ENCODE data around the gene UBAC1. TPM values are rescaled to one million over a fixed set of nuclear protein-coding genes. Genes with fewer than 3 reads are reported as not detected.

Gene UBAC1
- total RNA-seq, 1 donor from 2014 or later, result 51.9 TPM

DNA sequence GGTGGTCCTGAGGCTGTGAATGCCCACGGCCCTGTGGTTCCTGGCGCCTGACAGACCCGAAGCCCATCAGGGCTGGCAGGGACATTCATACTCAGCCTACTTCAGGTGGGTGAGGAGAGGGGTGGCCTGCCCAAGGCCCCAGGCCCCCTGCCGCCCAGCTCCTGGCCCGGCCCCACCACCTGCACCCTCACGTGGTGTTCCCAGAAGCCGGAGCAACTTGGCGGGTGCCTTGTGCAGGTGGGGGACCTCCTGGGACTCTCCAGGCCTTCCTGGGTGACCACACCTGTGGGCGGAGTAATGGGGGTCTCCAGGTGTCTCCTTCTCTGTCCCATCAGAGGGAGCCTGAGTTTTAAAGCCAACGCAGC is 36.8 kb upstream of the UBAC1 start:
- Mint-ChIP-seq H3K27ac (ENCODE audit: unreplicated experiment) (no peak overlapping the region), H3K9me3 (no peaks in the 10 kb centered on the region), H3K4me1 (peaks cover 20% of the 10 kb centered on the region), H3K27me3 (ENCODE audit: low read depth) (no peaks in the 10 kb centered on the region), H3K4me3 (no peak overlapping the region), H3K36me3 (ENCODE audit: low read depth) (no peaks in the 10 kb centered on the region)
- no peak for TF ChIP-seq CTCF (conservative IDR thresholded peaks at IDR 0.05)
- no peak for DNase-seq (ENCODE audit: low read depth, low spot score)

GRCh38 chr9:135997090-135998015 is 36.2 kb upstream of the UBAC1 start:
- peaks cover 20% of the 10 kb centered on the region for H3K4me1 Mint-ChIP-seq
- H3K4me3 Mint-ChIP-seq, result no peak overlapping the region
- H3K9me3 Mint-ChIP-seq, result no peaks in the 10 kb centered on the region
- TF ChIP-seq CTCF (conservative IDR thresholded peaks at IDR 0.05), result no peak
- H3K36me3 Mint-ChIP-seq (ENCODE audit: low read depth), result no peaks in the 10 kb centered on the region
- peak overlapping the region; percentile 86 for H3K27ac Mint-ChIP-seq (ENCODE audit: unreplicated experiment)
- no peaks in the 10 kb centered on the region for H3K27me3 Mint-ChIP-seq (ENCODE audit: low read depth)
- DNase-seq (ENCODE audit: low read depth, low spot score), result no peak

DNA sequence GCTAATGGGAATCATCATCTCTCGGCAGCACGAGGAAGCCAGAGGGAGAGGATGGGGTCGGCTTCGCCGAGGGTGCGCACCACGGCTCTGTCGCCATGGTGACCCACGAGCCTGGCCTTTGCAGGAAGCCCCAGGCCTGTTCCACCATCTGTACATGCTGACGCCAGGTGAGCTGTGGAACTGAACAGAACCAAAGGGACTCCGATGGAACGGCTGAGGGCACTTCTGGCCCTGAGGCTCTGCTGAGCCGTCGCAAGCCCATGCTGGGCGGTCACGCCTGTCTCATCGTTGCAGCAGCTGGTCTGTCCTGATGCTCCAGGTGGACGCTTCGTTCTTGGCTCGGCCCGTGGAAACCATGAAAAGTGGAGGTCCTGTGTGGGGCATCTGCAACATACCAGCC is 34.6 kb upstream of the UBAC1 start:
- Mint-ChIP-seq H3K9me3 (no peaks in the 10 kb centered on the region), H3K4me1 (peaks cover 21% of the 10 kb centered on the region), H3K4me3 (peak overlapping the region; percentile 44), H3K36me3 (ENCODE audit: low read depth) (no peaks in the 10 kb centered on the region), H3K27ac (ENCODE audit: unreplicated experiment) (peak overlapping the region; percentile 29), H3K27me3 (ENCODE audit: low read depth) (no peaks in the 10 kb centered on the region)
- no peak for TF ChIP-seq CTCF (conservative IDR thresholded peaks at IDR 0.05)
- DNase-seq (ENCODE audit: low read depth, low spot score), result no peak

GRCh38 chr9:135994501-135995192 is 33.5 kb upstream of the UBAC1 start:
- Mint-ChIP-seq H3K9me3 (no peaks in the 10 kb centered on the region), H3K27me3 (ENCODE audit: low read depth) (no peaks in the 10 kb centered on the region), H3K4me1 (peaks cover 15% of the 10 kb centered on the region), H3K4me3 (no peak overlapping the region), H3K27ac (ENCODE audit: unreplicated experiment) (no peak overlapping the region), H3K36me3 (ENCODE audit: low read depth) (no peaks in the 10 kb centered on the region)
- DNase-seq (ENCODE audit: low read depth, low spot score), result no peak
- TF ChIP-seq CTCF (conservative IDR thresholded peaks at IDR 0.05), result no peak

DNA sequence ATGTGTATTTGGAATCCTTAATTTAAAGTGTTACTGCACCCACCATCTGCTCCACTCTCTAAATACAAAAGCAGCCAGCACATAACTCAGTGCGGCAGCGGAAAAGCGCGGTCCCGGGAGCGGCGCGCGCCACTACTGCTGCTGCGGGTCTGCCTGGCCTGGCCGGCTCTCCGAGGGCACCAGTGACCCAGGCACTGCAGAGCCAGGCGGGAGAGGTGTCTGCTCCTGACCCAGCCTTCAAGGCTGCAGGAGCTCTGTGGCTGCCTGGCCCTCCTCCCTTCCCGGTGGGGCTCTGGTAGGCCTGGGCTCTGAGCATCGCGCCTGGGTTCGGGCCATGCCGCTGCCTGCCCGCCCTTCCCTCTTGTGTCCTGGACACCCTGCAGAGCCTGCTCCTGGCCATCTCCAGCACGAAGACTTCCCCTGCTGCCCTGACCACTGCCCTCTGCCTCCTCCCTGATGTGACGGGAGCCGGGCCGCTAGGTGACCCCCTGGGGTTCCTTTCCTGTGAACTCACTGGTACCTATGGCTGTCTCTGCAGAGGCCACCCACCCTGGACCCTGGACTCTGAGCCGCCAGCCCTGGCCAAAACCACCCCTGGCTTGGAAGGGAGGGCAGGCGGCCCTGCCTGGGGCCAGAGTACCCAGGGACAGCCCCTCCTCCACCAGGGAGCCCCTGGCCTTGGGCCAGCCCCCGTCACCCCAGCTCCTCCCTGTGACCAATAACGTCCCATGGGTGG is 32.8 kb upstream of the UBAC1 start:
- TF ChIP-seq CTCF (conservative IDR thresholded peaks at IDR 0.05), result no peak
- Mint-ChIP-seq H3K4me1 (peaks cover 15% of the 10 kb centered on the region), H3K4me3 (peak overlapping the region; percentile 47), H3K36me3 (ENCODE audit: low read depth) (no peaks in the 10 kb centered on the region), H3K27me3 (ENCODE audit: low read depth) (no peaks in the 10 kb centered on the region), H3K27ac (ENCODE audit: unreplicated experiment) (peak overlapping the region; percentile 43), H3K9me3 (no peaks in the 10 kb centered on the region)
- no peak for DNase-seq (ENCODE audit: low read depth, low spot score)

All from neural crest cell (in vitro differentiated cells).